ENCODE data around the gene FCHO1.

The FCHO1 gene

GRCh38 chr19:17831419-17831888 lies 80.2 kb downstream of the FCHO1 start:
- no peak for DNase-seq

GRCh38 chr19:17832443-17833208 lies 81.3 kb downstream of the FCHO1 start:
- no peak for DNase-seq

DNA sequence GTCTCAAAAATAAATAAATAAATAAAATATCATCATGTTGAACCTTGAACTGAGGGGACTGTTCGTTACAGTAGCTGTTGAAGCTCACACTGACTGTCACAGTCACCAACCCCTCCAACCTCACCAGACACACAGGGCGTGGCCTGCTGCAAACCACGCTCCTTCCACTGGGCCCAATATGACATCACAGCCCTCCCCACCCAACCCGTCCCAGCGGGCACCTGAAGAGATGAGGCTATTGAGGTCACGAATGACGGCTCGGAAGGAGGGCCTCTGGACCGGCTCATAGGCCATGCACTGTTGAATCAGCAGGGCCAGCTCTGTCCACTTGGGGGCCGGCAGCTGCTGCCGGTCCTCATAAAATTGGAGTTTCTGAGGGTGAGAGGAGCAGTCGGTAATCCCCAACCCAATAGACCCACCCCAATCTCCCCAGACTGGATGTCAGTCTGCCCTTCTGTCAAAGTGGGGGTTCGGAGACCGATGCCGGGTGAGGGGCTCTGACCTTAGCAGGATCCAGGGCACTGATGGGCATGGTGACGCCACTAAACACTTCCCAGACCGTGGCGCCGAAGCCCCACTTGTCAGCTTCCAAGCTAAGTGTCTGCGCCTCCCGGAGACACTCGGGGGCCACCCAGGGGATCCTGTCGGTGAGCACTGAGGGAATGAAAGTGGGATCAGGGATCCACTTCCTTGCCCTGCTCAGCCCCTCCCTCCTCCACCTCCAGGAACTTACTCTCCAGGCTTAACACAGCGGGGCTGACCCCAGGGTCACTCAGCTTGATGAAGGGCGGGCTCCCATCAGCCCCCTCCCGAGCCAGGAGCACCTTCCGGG lies 83.3 kb downstream of the FCHO1 start:
- no peak for DNase-seq

DNA sequence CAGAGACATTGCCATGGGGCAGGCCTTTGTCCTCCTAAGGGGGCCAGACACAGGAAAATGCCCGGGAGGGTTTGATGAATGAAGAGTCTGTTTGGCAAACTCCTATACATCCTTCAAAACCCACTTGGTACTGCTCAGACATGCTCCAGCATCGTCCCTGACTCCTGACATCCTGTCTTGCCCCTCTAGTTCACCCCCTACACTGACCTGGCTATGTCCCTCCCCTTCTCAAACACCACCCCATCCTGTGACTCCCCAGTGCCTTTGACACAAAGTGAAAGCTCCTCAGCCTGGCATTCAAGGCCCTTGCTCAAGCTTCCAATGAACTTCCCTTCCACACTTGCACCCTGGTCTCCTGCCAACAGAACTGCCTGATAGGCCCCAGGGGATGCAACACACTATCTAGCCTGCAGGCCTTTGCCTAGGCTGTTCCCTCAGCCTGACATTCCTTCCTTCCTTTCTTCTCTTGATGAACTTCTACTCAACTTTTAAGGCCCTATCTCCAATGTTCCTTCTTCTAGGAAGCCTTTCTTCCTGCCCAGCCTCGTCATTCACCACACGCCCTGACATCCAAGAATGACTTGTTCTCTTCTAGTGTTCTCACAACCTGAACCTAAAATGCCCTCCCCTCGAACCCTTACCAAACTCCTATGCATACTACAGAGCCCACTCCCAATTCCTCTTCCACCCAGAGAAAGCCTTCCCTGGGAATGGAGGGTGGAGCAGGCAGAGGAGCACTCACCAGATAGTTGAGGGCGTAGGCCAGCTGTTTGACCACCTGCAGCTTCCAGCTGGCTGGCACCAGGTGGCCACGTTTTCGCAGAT lies 84.1 kb downstream of the FCHO1 start:
- no peak for DNase-seq

GRCh38 chr19:17836530-17836929 lies 85.3 kb downstream of the FCHO1 start:
- DNase-seq = no peak

- DNase-seq = no peak
Observed at GRCh38 chr19:17837972-17838371, 86.7 kb downstream of the FCHO1 start.
